Measurements from ENCODE around the gene RAPGEF5.
A peak's percentile ranks its signal among the peaks of the same experiment; 100 is the strongest.
"Not testable (repeated sequence)": the region's sequence is repeated elsewhere in the genome, so short reads cannot be mapped to it uniquely, and the experiment has no call there.

RAPGEF5 gene

GRCh38 chr7:22082553-22082885 lies 274.4 kb downstream of the RAPGEF5 start:
- peak overlapping the region; percentile 91 to 94 (median 92) for H3K4me3 Mint-ChIP-seq
- peaks cover 10% of the 10 kb centered on the region for H3K4me1 Mint-ChIP-seq
- TF ChIP-seq CTCF (IDR thresholded peaks at IDR 0.05; ENCODE audit: unreplicated experiment in 3 of 3) = no peak
- no peaks in the 10 kb centered on the region for H3K36me3 Mint-ChIP-seq (ENCODE audit: low read depth)
- peaks cover 28% of the 10 kb centered on the region for H3K27me3 Mint-ChIP-seq (ENCODE audit: low read depth)
- peak overlapping the region; percentile 12 to 81 (median 78) for H3K27ac Mint-ChIP-seq
- H3K9me3 Mint-ChIP-seq = no peaks in the 10 kb centered on the region

- H3K27ac Mint-ChIP-seq; H3K9me3 Mint-ChIP-seq; H3K36me3 Mint-ChIP-seq (ENCODE audit: low read depth): not testable (repeated sequence)
- Mint-ChIP-seq H3K4me1 (peaks cover 17% of the 10 kb centered on the region), H3K4me3 (peak overlapping the region in 1 of 3 experiments; percentile 14), H3K27me3 (ENCODE audit: low read depth) (peaks cover 26% of the 10 kb centered on the region)
Observed at GRCh38 chr7:22080219-22080618, 276.7 kb downstream of the RAPGEF5 start.

GRCh38 chr7:22078872-22079271 lies 278.1 kb downstream of the RAPGEF5 start:
- Mint-ChIP-seq H3K27me3 (ENCODE audit: low read depth) (peaks cover 22% of the 10 kb centered on the region), H3K4me1 (peaks cover 26% of the 10 kb centered on the region)
- not testable (repeated sequence) for H3K4me3 Mint-ChIP-seq; H3K27ac Mint-ChIP-seq; H3K36me3 Mint-ChIP-seq (ENCODE audit: low read depth); H3K9me3 Mint-ChIP-seq

GRCh38 chr7:22075561-22075960 lies 281.4 kb downstream of the RAPGEF5 start:
- no peak for TF ChIP-seq CTCF (IDR thresholded peaks at IDR 0.05; ENCODE audit: unreplicated experiment in 3 of 3)
- Mint-ChIP-seq H3K27me3 (ENCODE audit: low read depth) (peaks cover 4% of the 10 kb centered on the region), H3K27ac (peak overlapping the region in 2 of 3 experiments; percentile 11 to 51), H3K4me1 (peaks cover 16% of the 10 kb centered on the region), H3K4me3 (no peak overlapping the region), H3K36me3 (ENCODE audit: low read depth) (no peaks in the 10 kb centered on the region), H3K9me3 (no peaks in the 10 kb centered on the region)

GRCh38 chr7:22074897-22075296 lies 282.1 kb downstream of the RAPGEF5 start:
- H3K4me1 Mint-ChIP-seq = peaks cover 16% of the 10 kb centered on the region
- H3K27me3 Mint-ChIP-seq (ENCODE audit: low read depth) = no peaks in the 10 kb centered on the region
- H3K36me3 Mint-ChIP-seq (ENCODE audit: low read depth) = no peaks in the 10 kb centered on the region
- H3K4me3 Mint-ChIP-seq = no peak overlapping the region
- no peak for TF ChIP-seq CTCF (IDR thresholded peaks at IDR 0.05; ENCODE audit: unreplicated experiment in 3 of 3)
- H3K9me3 Mint-ChIP-seq = no peaks in the 10 kb centered on the region
- H3K27ac Mint-ChIP-seq = peak overlapping the region in 1 of 3 experiments; percentile 25
